Spinal cord (tissue), 10 donors: ENCODE measurements around the gene GLI3. TPM values are rescaled to one million over a fixed set of nuclear protein-coding genes. Genes with fewer than 3 reads are reported as not detected.
A peak's percentile ranks its signal among the peaks of the same experiment; 100 is the strongest.

ENCODE experiments used
- DNase-seq, 6 donors: peaks; one replicate each; pipeline versions ENCODE4 v3.0.0 to v3.0.0-alpha.2; 2013 to 2015; ENCODE audit warnings: low spot score in 6 of 6, low read depth in 4 of 6
- H3K27ac ChIP-seq: one replicate; pipeline ENCODE4 v1.5.1; 2013; ENCODE audit warnings: low read depth, low read length, control low read depth
- H3K27me3 ChIP-seq: one replicate; pipeline ENCODE4 v1.6.1; 2013; ENCODE audit warnings: low read length; ENCODE audit not compliant: control insufficient read depth, insufficient read depth
- H3K36me3 ChIP-seq: one replicate; pipeline ENCODE4 v1.6.1; 2013; ENCODE audit warnings: low read length; ENCODE audit not compliant: control insufficient read depth, insufficient read depth
- H3K4me1 ChIP-seq: one replicate; pipeline ENCODE4 v1.6.1; 2013; ENCODE audit warnings: low read length; ENCODE audit not compliant: control insufficient read depth, insufficient read depth
- H3K4me3 ChIP-seq: one replicate; pipeline ENCODE4 v1.5.1; 2013; ENCODE audit warnings: low read depth, low read length, control low read depth
- H3K9me3 ChIP-seq: one replicate; pipeline ENCODE4 v1.6.1; 2013; ENCODE audit warnings: low read length; ENCODE audit not compliant: control insufficient read depth, insufficient read depth
- WGBS: methylation state at CpG from one replicate; pipeline ENCODE4 v1.1.5; 2013; ENCODE audit warnings: missing lambda C conversion rate; ENCODE audit not compliant: insufficient coverage; 5-methylcytosine and 5-hydroxymethylcytosine counted together
- polyA plus RNA-seq, 2 donors: library from polyadenylated mRNA; unstranded; fragments of 120-200 nt; gene quantifications; one replicate each; pipeline ENCODE4 v1.2.1, GENCODE V29; 2013; ENCODE audit not compliant: insufficient read length in 2 of 2
- total RNA-seq, 2 donors: library from RNA; depleted of rRNA in 1 of 2; stranded (reverse); fragments of 120-200 nt in 1 of 2; fragments of >200 nt in 1 of 2; gene quantifications; one replicate each; pipeline versions ENCODE4 v1.2.3 to v1.2.4, GENCODE V29; 2013 to 2014
- donor health status: healthy.

The GLI3 gene
- total and polyA plus RNA-seq, 4 donors: 8.7 to 11.9 (median 10.1) TPM

GRCh38 chr7:42189535-42189934, 47.5 kb downstream of the GLI3 start:
- no CpG with 5 or more reads among the region's 1 CpG for WGBS
- Histone ChIP-seq H3K27me3 (no peaks in the 10 kb centered on the region), H3K4me3 (no peak overlapping the region), H3K9me3 (no peaks in the 10 kb centered on the region), H3K36me3 (no peaks in the 10 kb centered on the region), H3K27ac (no peak overlapping the region), H3K4me1 (peaks cover 3% of the 10 kb centered on the region)
- DNase-seq: no peak

- H3K4me1 ChIP-seq: no peaks in the 10 kb centered on the region
- H3K36me3 ChIP-seq: no peaks in the 10 kb centered on the region
- no peak overlapping the region for H3K4me3 ChIP-seq
- DNase-seq: peak in 1 of 6 donors; percentile 50
- no peaks in the 10 kb centered on the region for H3K9me3 ChIP-seq
- H3K27me3 ChIP-seq: no peaks in the 10 kb centered on the region
- no CpG with 5 or more reads among the region's 5 CpGs for WGBS
- no peak overlapping the region for H3K27ac ChIP-seq
These were observed 50.9 kb downstream of the GLI3 start for GRCh38 chr7:42186151-42186550.

DNA sequence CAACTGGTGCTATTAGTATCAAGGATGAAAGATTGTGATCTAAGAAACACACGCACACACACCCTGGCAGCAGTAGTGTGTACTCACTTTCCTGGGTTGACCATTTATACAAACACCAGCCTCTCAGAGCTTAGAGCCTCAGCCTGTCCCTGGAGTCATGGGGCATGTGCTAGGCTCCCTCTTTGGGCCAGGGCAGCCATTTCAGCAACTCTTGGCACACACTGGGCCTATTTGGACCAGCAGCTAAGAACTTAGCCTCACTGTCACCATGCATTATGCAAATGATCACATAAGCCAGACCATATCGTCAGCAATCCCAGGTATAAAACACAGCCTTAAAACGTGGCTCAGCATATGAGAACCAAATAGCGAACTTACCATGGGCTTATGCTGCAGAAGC, 51.3 kb downstream of the GLI3 start:
- Histone ChIP-seq H3K4me3 (no peak overlapping the region), H3K9me3 (no peaks in the 10 kb centered on the region), H3K27ac (no peak overlapping the region), H3K36me3 (no peaks in the 10 kb centered on the region), H3K4me1 (no peaks in the 10 kb centered on the region), H3K27me3 (no peaks in the 10 kb centered on the region)
- 85% methylated on average over 4 of the region's 4 CpGs for WGBS
- no peak for DNase-seq

DNA sequence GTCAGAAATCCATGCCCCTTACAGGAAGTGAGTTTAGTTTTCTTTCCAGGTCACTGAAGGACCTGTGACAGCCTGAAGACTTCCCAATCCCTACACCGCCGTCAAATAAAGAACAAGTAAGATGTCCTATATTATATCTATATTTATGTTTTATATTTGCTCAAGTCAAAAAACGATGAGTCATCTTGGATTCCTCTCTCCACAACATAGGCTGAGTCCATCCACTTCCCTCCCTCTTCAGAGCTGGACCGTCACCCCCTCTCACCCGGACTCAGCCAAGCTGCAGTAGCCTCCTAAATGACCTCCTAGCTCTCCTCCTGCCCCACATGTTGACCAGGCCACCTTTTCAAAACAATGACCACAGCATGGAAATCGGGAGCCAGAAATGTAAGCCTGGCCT, 53.5 kb downstream of the GLI3 start:
- no peak overlapping the region for H3K27ac ChIP-seq
- H3K4me1 ChIP-seq: no peaks in the 10 kb centered on the region
- no peaks in the 10 kb centered on the region for H3K27me3 ChIP-seq
- 97% methylated on average over 4 of the region's 6 CpGs for whole genome bisulfite sequencing
- H3K9me3 ChIP-seq: no peaks in the 10 kb centered on the region
- DNase-seq: no peak
- no peak overlapping the region for H3K4me3 ChIP-seq
- H3K36me3 ChIP-seq: no peaks in the 10 kb centered on the region

- no peak for DNase-seq
- peaks cover 2% of the 10 kb centered on the region for H3K4me1 ChIP-seq
- H3K36me3 ChIP-seq: no peaks in the 10 kb centered on the region
- H3K4me3 ChIP-seq: no peak overlapping the region
- no peaks in the 10 kb centered on the region for H3K27me3 ChIP-seq
- no peaks in the 10 kb centered on the region for H3K9me3 ChIP-seq
- no peak overlapping the region for H3K27ac ChIP-seq
- no CpG with 5 or more reads among the region's 4 CpGs for WGBS
These were observed 55.4 kb downstream of the GLI3 start for GRCh38 chr7:42181566-42181965.

DNA sequence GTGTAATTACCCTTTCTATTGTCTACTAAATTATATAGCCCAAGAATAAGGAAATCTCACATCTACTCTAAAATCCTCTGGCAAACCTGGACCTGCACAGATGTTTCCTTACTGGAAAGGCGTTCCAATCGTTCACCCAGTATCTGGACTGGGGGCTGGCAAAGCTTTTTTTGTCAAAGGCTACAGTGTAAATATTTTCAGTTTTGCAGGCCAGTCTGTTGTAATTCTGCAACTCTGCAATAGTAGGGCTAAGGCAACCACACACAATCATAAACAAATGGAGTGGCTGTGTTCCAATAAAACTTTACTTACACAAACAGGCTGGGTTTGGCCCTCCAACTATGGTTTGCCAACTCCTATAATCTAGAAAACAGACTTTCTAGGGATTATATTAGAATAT, 56.2 kb downstream of the GLI3 start:
- no peaks in the 10 kb centered on the region for H3K27me3 ChIP-seq
- no peak overlapping the region for H3K4me3 ChIP-seq
- no peaks in the 10 kb centered on the region for H3K9me3 ChIP-seq
- H3K36me3 ChIP-seq: no peaks in the 10 kb centered on the region
- DNase-seq: no peak
- peaks cover 5% of the 10 kb centered on the region for H3K4me1 ChIP-seq
- WGBS: no CpG with 5 or more reads among the region's 2 CpGs
- no peak overlapping the region for H3K27ac ChIP-seq

GRCh38 chr7:42176724-42177101, 60.3 kb downstream of the GLI3 start:
- 27% methylated on average over 2 of the region's 3 CpGs for WGBS
- Histone ChIP-seq H3K9me3 (no peaks in the 10 kb centered on the region), H3K27ac (peak overlapping the region; percentile 25)

GRCh38 chr7:42175834-42176723, 60.9 kb downstream of the GLI3 start:
- peaks cover 18% of the 10 kb centered on the region for H3K4me1 ChIP-seq
- DNase-seq: peak in 1 of 6 donors; percentile 66
- no peak overlapping the region for H3K4me3 ChIP-seq
- WGBS: 79% methylated on average over 4 of the region's 4 CpGs
- no peaks in the 10 kb centered on the region for H3K27me3 ChIP-seq
- no peaks in the 10 kb centered on the region for H3K9me3 ChIP-seq
- H3K27ac ChIP-seq: peak overlapping the region; percentile 25
- no peaks in the 10 kb centered on the region for H3K36me3 ChIP-seq

More at GRCh38 chr7:42176724-42177101, 60.3 kb downstream of the GLI3 start:
- Histone ChIP-seq H3K4me1 (peaks cover 18% of the 10 kb centered on the region), H3K36me3 (no peaks in the 10 kb centered on the region), H3K27me3 (no peaks in the 10 kb centered on the region), H3K4me3 (no peak overlapping the region)
- DNase-seq: peak in 2 of 6 donors; percentile 29 to 63

DNA sequence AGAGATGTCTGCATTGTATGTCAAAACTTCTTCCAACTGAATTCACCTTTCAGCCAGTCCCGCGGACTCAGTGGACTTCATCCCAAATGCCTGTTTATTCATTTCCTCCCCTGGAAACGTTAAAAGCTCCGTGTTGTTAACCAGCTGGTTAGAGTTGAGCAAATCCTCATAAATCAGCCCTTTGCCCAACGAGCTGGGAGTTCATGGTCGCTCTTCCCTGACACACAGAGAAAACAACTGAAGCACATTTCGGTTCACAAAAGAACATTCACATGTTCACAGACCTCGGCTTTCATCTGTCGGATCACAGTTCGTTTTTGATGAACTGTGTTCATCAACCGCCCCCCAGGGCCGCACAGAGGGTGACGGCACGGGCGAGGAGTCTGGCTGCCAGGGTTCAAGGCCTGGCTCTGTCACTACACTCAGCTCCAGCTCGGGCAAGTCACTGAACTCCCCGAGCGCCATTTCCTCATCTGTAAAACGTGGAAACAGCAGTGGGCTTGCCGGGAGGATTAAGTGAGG, 62.6 kb downstream of the GLI3 start:
- peak in 2 of 6 donors; percentile 61 to 77 for DNase-seq
- 8% methylated on average over 18 of the region's 20 CpGs for WGBS

GRCh38 chr7:42170724-42171123, 66.3 kb downstream of the GLI3 start:
- no peak for DNase-seq
- Histone ChIP-seq H3K27ac (no peak overlapping the region), H3K4me1 (peaks cover 12% of the 10 kb centered on the region), H3K27me3 (no peaks in the 10 kb centered on the region), H3K36me3 (no peaks in the 10 kb centered on the region), H3K9me3 (no peaks in the 10 kb centered on the region), H3K4me3 (no peak overlapping the region)

More for the DNA sequence above, 62.6 kb downstream of the GLI3 start:
- Histone ChIP-seq H3K27me3 (no peaks in the 10 kb centered on the region), H3K9me3 (no peaks in the 10 kb centered on the region), H3K36me3 (no peaks in the 10 kb centered on the region), H3K4me3 (no peak overlapping the region), H3K27ac (peak overlapping the region; percentile 61), H3K4me1 (peaks cover 18% of the 10 kb centered on the region)
